Measurements from ENCODE around the gene CRYAB. TPM values are rescaled to one million over a fixed set of nuclear protein-coding genes. Genes with fewer than 3 reads are reported as not detected.
"Not testable (repeated sequence)": the region's sequence is repeated elsewhere in the genome, so short reads cannot be mapped to it uniquely, and the experiment has no call there.

The CRYAB gene
- total RNA-seq, 2 experiments from 2014 or later = not detected

DNA sequence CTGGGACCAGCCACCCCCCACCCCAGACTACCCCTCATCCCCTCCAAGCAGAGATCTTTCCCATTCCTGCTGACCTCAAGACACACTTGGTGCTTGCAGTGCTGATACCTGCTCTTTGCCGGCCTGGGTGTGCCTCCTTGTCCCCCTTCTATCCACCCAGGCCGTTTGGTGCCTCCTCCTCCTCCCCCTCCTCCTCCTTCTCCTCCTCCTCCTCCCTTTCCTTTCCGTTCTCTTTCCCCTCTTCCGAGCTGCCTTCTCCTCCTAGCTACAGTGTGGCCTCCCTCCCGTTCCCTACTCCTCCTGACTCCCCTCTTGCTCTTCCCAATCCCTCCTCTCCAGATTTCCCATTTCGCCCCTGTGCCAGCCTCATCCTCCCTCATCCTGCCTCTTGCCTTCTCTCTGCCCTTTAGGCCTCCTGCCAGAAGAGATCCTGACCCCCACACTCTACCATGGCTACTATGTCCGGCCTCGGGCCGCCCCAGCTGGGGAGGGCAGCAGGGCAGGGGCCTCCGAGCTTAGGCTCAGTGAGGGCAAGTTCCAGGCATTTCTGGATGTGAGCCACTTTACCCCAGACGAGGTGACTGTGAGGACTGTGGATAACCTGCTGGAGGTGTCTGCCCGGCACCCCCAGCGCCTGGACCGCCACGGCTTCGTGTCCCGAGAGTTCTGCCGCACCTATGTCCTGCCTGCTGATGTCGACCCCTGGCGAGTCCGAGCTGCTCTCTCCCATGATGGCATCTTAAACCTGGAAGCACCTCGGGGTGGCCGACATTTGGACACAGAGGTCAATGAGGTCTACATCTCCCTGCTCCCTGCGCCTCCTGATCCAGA is 1.7 kb upstream of the CRYAB start:
- ChIA-PET POLR2A (no interaction called here), CTCF (no interaction called here)
- no peaks in the 10 kb centered on the region for H3K4me1 Mint-ChIP-seq

DNA sequence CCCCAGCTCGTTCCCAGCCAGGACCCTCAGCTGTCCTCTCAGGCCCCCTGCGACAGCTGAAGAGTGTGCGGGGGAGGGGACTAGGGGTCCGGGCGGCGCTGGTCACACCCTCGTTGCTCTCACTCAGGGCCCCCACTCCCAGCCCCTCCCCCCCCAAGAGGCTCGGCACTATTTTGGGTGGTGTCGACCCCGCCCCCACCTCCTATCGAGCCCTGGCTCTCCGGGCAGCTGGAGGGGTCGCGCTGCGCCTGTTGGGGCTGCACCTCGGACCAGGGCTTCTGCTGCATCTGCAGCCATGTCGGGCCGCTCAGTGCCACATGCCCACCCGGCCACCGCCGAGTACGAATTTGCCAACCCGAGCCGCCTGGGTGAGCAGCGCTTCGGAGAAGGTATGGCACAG is 965 bp upstream of the CRYAB start, which contains the start of gene HSPB2:
Gene HSPB2, plus strand, starts transcription at position 200 of the 400 bp plus-strand sequence. Its CDS starts 96 bp downstream, at position 296.
- POLR2A ChIA-PET = no interaction called here
- Mint-ChIP-seq H3K36me3 (ENCODE audit: low read depth) (no peaks in the 10 kb centered on the region), H3K4me1 (no peaks in the 10 kb centered on the region), H3K27me3 (peaks cover 51% of the 10 kb centered on the region), H3K4me3 (no peak within 1 kb of the TSS), H3K9me3 (no peaks in the 10 kb centered on the region), H3K27ac (no peak within 1 kb of the TSS)
- no peak for DNase-seq
- CTCF ChIA-PET = no interaction called here

More for the DNA sequence above, 1.7 kb upstream of the CRYAB start:
- Mint-ChIP-seq H3K27me3 (peaks cover 51% of the 10 kb centered on the region), H3K4me3 (no peak overlapping the region), H3K9me3 (no peaks in the 10 kb centered on the region), H3K27ac (no peak overlapping the region), H3K36me3 (ENCODE audit: low read depth) (no peaks in the 10 kb centered on the region)
- no peak for DNase-seq

DNA sequence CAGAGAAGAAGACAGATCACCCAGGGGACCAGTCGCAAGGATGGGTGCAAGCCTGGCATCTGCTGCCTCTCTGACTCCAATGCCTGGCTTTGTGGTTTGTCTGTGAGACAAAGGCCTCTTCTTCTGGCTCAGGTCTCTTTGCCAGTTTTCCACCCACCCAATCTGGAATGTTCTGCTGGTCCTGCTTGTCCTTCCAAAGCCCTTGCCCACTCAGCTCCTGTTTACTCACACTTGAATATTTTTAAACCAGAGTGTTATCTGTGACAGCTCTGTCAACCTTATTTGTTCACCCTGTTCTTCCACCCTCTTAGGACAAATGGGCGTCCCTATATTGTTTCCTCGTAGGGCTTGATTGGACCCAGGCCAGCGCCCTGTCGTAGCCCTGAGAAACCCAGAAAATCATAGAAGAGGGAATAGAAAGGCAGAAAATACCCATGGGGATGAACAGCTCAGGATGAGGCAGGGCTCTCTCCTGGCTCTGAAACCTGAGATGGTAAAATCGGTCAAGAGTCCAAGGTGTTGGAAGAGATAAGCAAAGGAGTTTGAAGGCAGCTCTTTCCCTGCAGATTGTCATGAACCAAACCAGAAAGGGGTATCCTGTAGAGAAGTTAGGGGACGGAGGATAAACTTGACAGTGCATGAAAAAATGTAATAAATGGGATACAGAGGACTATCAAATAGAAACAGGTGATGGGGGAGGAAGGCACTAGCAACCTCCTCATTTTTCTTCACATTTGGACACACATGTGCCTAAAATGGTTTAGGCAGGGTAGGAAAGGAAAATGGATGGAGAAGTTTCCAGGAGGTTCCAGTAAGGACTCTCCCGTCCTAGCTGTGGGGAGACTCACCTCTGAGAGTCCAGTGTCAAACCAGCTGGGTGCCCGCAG is 651 bp downstream of the CRYAB start:
- H3K4me3 Mint-ChIP-seq = no peak overlapping the region
- DNase-seq = no peak
- no peaks in the 10 kb centered on the region for H3K9me3 Mint-ChIP-seq
- no peaks in the 10 kb centered on the region for H3K36me3 Mint-ChIP-seq (ENCODE audit: low read depth)
- no peak overlapping the region for H3K27ac Mint-ChIP-seq
- H3K27me3 Mint-ChIP-seq = peaks cover 43% of the 10 kb centered on the region
- ChIA-PET POLR2A (no interaction called here), CTCF (interaction anchor here (1.3 kb wide), 1 partner anchor 8 kb away, joined by 3 read pairs; the partner anchor contains the start of gene C11orf52)
- no peaks in the 10 kb centered on the region for H3K4me1 Mint-ChIP-seq

- Mint-ChIP-seq H3K4me3 (no peak overlapping the region), H3K27ac (no peak overlapping the region), H3K4me1 (no peaks in the 10 kb centered on the region), H3K9me3 (no peaks in the 10 kb centered on the region), H3K27me3 (peaks cover 41% of the 10 kb centered on the region), H3K36me3 (ENCODE audit: low read depth) (no peaks in the 10 kb centered on the region)
- ChIA-PET CTCF (interaction anchor here (1.3 kb wide), 1 partner anchor 10 kb away, joined by 3 read pairs; the partner anchor contains the start of gene C11orf52), POLR2A (interaction anchor here (0.5 to 0.6 kb wide), 2 partner anchors 24 to 107 kb away, joined by 3 read pairs; no protein-coding TSS in a partner anchor)
- no peak for DNase-seq
Observed at GRCh38 chr11:111909378-111909777, 2.2 kb downstream of the CRYAB start.

DNA sequence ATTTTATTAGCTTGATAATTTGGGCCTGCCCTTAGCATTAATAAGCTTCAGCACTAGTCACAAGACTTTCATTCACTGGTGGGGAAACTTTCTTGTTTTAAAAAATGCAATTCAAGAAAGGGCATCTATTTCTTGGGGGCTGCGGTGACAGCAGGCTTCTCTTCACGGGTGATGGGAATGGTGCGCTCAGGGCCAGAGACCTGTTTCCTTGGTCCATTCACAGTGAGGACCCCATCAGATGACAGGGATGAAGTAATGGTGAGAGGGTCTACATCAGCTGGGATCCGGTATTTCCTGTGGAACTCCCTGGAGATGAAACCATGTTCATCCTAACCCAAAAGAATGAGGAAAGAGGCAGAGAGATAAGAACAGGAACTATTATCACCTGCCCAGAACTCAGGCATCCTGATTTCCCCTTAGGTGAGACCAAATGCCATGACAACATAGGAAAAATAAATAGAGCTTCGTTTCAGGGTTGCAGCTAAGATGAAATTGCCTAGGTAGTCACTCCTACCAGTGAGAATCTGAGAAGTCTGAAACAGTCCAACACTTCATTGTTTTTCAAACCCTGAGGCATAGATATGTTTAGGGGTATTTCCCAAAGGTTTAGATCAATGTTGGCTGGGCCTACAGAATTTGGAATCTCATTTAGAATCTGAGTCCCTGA is 2.8 kb downstream of the CRYAB start:
- Mint-ChIP-seq H3K4me1 (no peaks in the 10 kb centered on the region), H3K27me3 (peaks cover 38% of the 10 kb centered on the region), H3K4me3 (no peak overlapping the region), H3K9me3 (no peaks in the 10 kb centered on the region), H3K27ac (no peak overlapping the region), H3K36me3 (ENCODE audit: low read depth) (no peaks in the 10 kb centered on the region)
- POLR2A ChIA-PET = interaction anchor here (0.5 kb wide), 1 partner anchor 106 kb away, joined by 3 read pairs; no protein-coding TSS in a partner anchor
- CTCF ChIA-PET = no interaction called here
- no peak for DNase-seq

GRCh38 chr11:111906680-111907079 is 4.9 kb downstream of the CRYAB start:
- H3K4me3 Mint-ChIP-seq = no peak overlapping the region

GRCh38 chr11:111905411-111905810 is 6.2 kb downstream of the CRYAB start:
- Mint-ChIP-seq H3K4me1 (no peaks in the 10 kb centered on the region), H3K27ac (no peak overlapping the region), H3K9me3 (no peaks in the 10 kb centered on the region), H3K4me3 (no peak overlapping the region), H3K36me3 (ENCODE audit: low read depth) (no peaks in the 10 kb centered on the region), H3K27me3 (peaks cover 30% of the 10 kb centered on the region)
- DNase-seq = no peak
- ChIA-PET POLR2A (no interaction called here), CTCF (no interaction called here)

More at GRCh38 chr11:111906680-111907079, 4.9 kb downstream of the CRYAB start:
- H3K27me3 Mint-ChIP-seq = peaks cover 39% of the 10 kb centered on the region
- H3K36me3 Mint-ChIP-seq (ENCODE audit: low read depth) = no peaks in the 10 kb centered on the region
- H3K27ac Mint-ChIP-seq = no peak overlapping the region
- POLR2A ChIA-PET = interaction anchor here (0.7 kb wide), 1 partner anchor 18 kb away, joined by 3 read pairs; no protein-coding TSS in a partner anchor
- no peaks in the 10 kb centered on the region for H3K4me1 Mint-ChIP-seq
- H3K9me3 Mint-ChIP-seq = no peaks in the 10 kb centered on the region
- no peak for DNase-seq
- CTCF ChIA-PET = no interaction called here

- POLR2A ChIA-PET = no interaction called here
- no peak overlapping the region for H3K27ac Mint-ChIP-seq
- CTCF ChIA-PET = no interaction called here
- no peak overlapping the region for H3K4me3 Mint-ChIP-seq
- H3K36me3 Mint-ChIP-seq (ENCODE audit: low read depth) = no peaks in the 10 kb centered on the region
- DNase-seq = no peak
- no peaks in the 10 kb centered on the region for H3K4me1 Mint-ChIP-seq
- H3K9me3 Mint-ChIP-seq = no peaks in the 10 kb centered on the region
- H3K27me3 Mint-ChIP-seq = peaks cover 2% of the 10 kb centered on the region
Observed at GRCh38 chr11:111886844-111887243, 24.7 kb downstream of the CRYAB start.

DNA sequence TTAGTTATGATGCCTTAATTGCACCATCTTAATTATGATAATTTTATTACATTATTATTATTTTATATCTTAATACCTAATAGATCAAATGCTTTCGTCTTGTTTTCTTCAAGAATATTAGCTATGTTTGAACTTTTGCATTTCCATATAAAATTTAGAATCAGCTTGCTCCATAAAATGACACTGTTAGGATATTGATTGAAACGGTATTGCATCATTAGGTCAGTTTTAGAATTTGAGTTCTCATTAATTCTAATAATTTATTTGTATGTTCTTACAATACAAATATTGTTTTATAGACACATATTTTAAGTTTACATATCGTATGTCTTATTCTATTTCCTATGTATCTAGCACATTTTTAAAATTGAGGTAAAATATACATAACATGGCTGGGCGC is 25.5 kb downstream of the CRYAB start:
- no peaks in the 10 kb centered on the region for H3K36me3 Mint-ChIP-seq (ENCODE audit: low read depth)
- peaks cover 1% of the 10 kb centered on the region for H3K27me3 Mint-ChIP-seq
- no peaks in the 10 kb centered on the region for H3K9me3 Mint-ChIP-seq
- ChIA-PET POLR2A (no interaction called here), CTCF (no interaction called here)
- H3K4me1 Mint-ChIP-seq = no peaks in the 10 kb centered on the region
- no peak overlapping the region for H3K27ac Mint-ChIP-seq
- no peak for DNase-seq
- no peak overlapping the region for H3K4me3 Mint-ChIP-seq

DNA sequence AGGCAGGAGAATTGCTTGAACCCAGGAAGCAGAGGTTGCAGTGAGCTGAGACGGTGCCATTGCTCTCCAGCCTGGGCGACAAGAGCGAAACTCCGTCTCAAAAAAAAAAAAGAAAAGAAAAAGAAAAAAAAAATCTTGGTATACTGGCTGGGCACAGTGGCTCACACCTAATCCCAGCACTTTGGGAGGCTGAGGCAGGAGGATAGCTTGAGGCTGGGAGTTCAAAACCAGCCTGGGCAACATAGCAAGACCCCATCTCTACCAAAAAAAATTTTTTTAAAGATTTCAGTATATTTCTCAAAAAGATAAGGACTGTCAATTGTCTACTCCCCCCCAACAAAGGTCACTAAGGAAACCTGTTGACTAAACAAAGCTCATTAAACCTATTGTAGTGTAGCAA is 26.5 kb downstream of the CRYAB start:
- H3K27ac Mint-ChIP-seq; CTCF ChIA-PET; H3K4me1 Mint-ChIP-seq; H3K27me3 Mint-ChIP-seq; H3K9me3 Mint-ChIP-seq; H3K36me3 Mint-ChIP-seq (ENCODE audit: low read depth); H3K4me3 Mint-ChIP-seq; DNase-seq: not testable (repeated sequence)
- POLR2A ChIA-PET = interaction anchor here (0.6 kb wide), 1 partner anchor 25 kb away, joined by 3 read pairs; no protein-coding TSS in a partner anchor

DNA sequence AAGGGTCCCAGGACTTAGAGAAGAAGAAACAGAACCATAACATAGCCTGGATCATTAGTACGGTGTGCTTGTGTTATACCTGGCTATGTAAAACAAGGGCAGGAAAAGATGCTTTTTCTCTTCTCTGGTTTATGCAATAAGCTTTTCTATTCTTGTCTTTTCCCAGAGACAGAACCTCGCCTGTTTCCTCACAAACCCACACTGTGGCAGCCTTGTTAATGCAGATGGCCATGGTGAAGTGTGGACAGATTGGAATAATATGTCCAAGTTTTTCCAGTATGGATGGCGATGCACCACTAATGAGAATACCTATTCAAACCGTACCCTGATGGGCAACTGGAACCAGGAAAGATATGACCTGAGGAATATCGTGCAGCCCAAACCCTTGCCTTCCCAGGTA is 29.4 kb downstream of the CRYAB start:
- ChIA-PET CTCF (interaction anchor here (1.0 to 1.2 kb wide), 4 partner anchors 11 to 100 kb away, joined by 3 to 6 read pairs (median 4); partner anchors contain the start of gene ALG9), POLR2A (interaction anchor here (1.0 to 1.3 kb wide), 2 partner anchors 11 to 44 kb away, joined by 4 to 6 read pairs; partner anchors contain the start of gene ALG9)
- H3K9me3 Mint-ChIP-seq = no peaks in the 10 kb centered on the region

DNA sequence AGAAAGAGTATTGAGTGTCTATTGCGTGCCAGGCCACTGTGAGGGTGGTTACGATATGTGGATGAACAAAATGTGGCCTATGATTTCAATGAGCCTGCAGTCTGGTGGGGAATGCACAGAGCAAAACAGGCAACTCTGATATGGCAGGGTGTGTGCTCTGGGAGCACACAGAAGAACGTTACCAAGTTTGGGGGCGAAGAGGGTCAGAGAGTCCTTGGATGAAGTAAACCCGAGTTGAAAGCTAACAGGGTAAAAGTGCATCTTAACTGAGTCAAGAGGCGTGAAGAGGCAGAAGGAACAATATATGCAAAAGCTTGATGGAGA is 32.0 kb downstream of the CRYAB start:
- ChIA-PET CTCF (interaction anchor here (1.5 to 1.6 kb wide), 2 partner anchors 9 to 47 kb away, joined by 8 to 11 read pairs; partner anchors contain the start of gene ALG9), POLR2A (interaction anchor here (1.0 to 2.3 kb wide), 5 partner anchors 9 to 59 kb away, joined by 3 to 14 read pairs (median 3); partner anchors contain the start of gene ALG9)
- no peak for DNase-seq
- peaks cover 25% of the 10 kb centered on the region for H3K4me1 Mint-ChIP-seq
- H3K27me3 Mint-ChIP-seq = no peaks in the 10 kb centered on the region
- peak overlapping the region; percentile 94 for H3K27ac Mint-ChIP-seq
- peaks cover 4% of the 10 kb centered on the region for H3K36me3 Mint-ChIP-seq (ENCODE audit: low read depth)
- peak overlapping the region; percentile 89 for H3K4me3 Mint-ChIP-seq
- H3K9me3 Mint-ChIP-seq = no peaks in the 10 kb centered on the region

More for the DNA sequence above, 29.4 kb downstream of the CRYAB start:
- peaks cover 22% of the 10 kb centered on the region for H3K4me1 Mint-ChIP-seq
- no peak overlapping the region for H3K4me3 Mint-ChIP-seq
- no peak overlapping the region for H3K27ac Mint-ChIP-seq
- DNase-seq = no peak
- no peaks in the 10 kb centered on the region for H3K36me3 Mint-ChIP-seq (ENCODE audit: low read depth)
- no peaks in the 10 kb centered on the region for H3K27me3 Mint-ChIP-seq
